Neural cell (in vitro differentiated cells): ENCODE measurements around the gene TWNK. TPM values are rescaled to one million over a fixed set of nuclear protein-coding genes. Genes with fewer than 3 reads are reported as not detected.

Source experiments
- H2AFZ ChIP-seq: fragments of 200-600, 300-800 bp; sonication (generic), shearing (Covaris generic); 2 replicates; pipeline ENCODE4 v1.6.0; 2014; ENCODE audit warnings: low read depth, mild to moderate bottlenecking, antibody characterized with exemption, low read length, moderate library complexity
- H3F3A ChIP-seq: fragments of 200-600 bp; shearing (Covaris generic); 2 replicates; pipeline ENCODE4 v1.6.1; 2016; ENCODE audit warnings: mild to moderate bottlenecking, moderate library complexity, mixed read lengths, antibody characterized with exemption, low read length; ENCODE audit not compliant: insufficient read depth, poor library complexity, severe bottlenecking
- H3K27ac ChIP-seq: fragments of 200-600, 300-800 bp; sonication (generic), shearing (Covaris generic); 2 replicates; pipeline ENCODE4 v1.5.1; 2014; ENCODE audit warnings: mild to moderate bottlenecking, low read length, moderate library complexity
- H3K27me3 ChIP-seq: fragments of 300-800, 200-600 bp; sonication (generic), shearing (Covaris generic); 2 replicates; pipeline ENCODE4 v1.6.0; 2014; ENCODE audit warnings: mild to moderate bottlenecking, low read depth, low read length, moderate library complexity; ENCODE audit not compliant: insufficient read depth
- H3K36me3 ChIP-seq: fragments of 300-800, 200-600 bp; sonication (generic), shearing (Covaris generic); 2 replicates; pipeline ENCODE4 v1.5.1; 2014; ENCODE audit warnings: mild to moderate bottlenecking, antibody characterized with exemption, low read length, moderate library complexity; ENCODE audit not compliant: insufficient read depth
- H3K4me2 ChIP-seq: fragments of 300-800, 200-600 bp; sonication (generic), shearing (Covaris generic); 2 replicates; pipeline ENCODE4 v1.6.0; 2014; ENCODE audit warnings: mild to moderate bottlenecking, low read length
- H3K4me3 ChIP-seq: fragments of 300-800, 200-600 bp; sonication (generic), shearing (Covaris generic); 2 replicates; pipeline ENCODE4 v1.5.1; 2014; ENCODE audit warnings: mild to moderate bottlenecking, low read length, moderate library complexity
- H3K79me2 ChIP-seq: fragments of 200-600 bp; shearing (Covaris generic); replicated peaks from 2 replicates; pipeline ENCODE4 v1.6.0; 2014; ENCODE audit warnings: mild to moderate bottlenecking, low read length, moderate library complexity; ENCODE audit not compliant: insufficient read depth
- H3K9ac ChIP-seq: fragments of 300-800, 200-600 bp; sonication (generic), shearing (Covaris generic); 2 replicates; pipeline ENCODE4 v1.6.1; 2016; ENCODE audit warnings: mild to moderate bottlenecking, low read length, mixed read lengths
- H3K9me2 ChIP-seq: fragments of 200-600 bp; shearing (Covaris generic); 2 replicates; pipeline ENCODE4 v1.6.1; 2016; ENCODE audit warnings: mild to moderate bottlenecking, low read length, mixed read lengths; ENCODE audit not compliant: insufficient read depth
- H3K9me3 ChIP-seq: fragments of 200-600, 300-800 bp; sonication (generic), shearing (Covaris generic); 2 replicates; pipeline ENCODE4 v1.6.1; 2016; ENCODE audit warnings: mild to moderate bottlenecking, mixed run types, low read length, moderate library complexity, mixed read lengths
- H4K20me1 ChIP-seq: fragments of 200-600 bp; shearing (Covaris generic); 2 replicates; pipeline ENCODE4 v1.6.1; 2016; ENCODE audit warnings: mild to moderate bottlenecking, mixed run types; ENCODE audit not compliant: insufficient read depth
- EP300 ChIP-seq: fragments of 450-650 bp; conservative IDR thresholded peaks from 2 replicates; pipeline ENCODE4 v1.6.1; 2014; ENCODE audit warnings: antibody characterized with exemption, mild to moderate bottlenecking, moderate library complexity; ENCODE audit not compliant: poor library complexity, severe bottlenecking
- EZH2 ChIP-seq: fragments of 200-600, 300-800 bp; shearing (Covaris generic), sonication (generic); IDR thresholded peaks from 2 replicates; pipeline ENCODE4 v1.6.1; 2014; ENCODE audit warnings: antibody characterized with exemption, low read length, borderline replicate concordance, mild to moderate bottlenecking; ENCODE audit not compliant: insufficient read depth, poor library complexity, severe bottlenecking
- MXI1 ChIP-seq: fragments of 450-650 bp; conservative IDR thresholded peaks from 2 replicates; pipeline ENCODE4 v1.6.1; 2014; ENCODE audit warnings: antibody characterized with exemption, mild to moderate bottlenecking; ENCODE audit not compliant: poor library complexity, severe bottlenecking
- POLR2AphosphoS5 ChIP-seq: IDR thresholded peaks from 2 replicates; pipeline ENCODE4 v1.6.1; 2012
- RAD21 ChIP-seq: fragments of 450-650 bp; conservative IDR thresholded peaks from 2 replicates; pipeline ENCODE4 v1.6.1; 2014; ENCODE audit warnings: antibody characterized with exemption, mild to moderate bottlenecking, moderate library complexity
- SMC3 ChIP-seq: fragments of 450-650 bp; conservative IDR thresholded peaks from 2 replicates; pipeline ENCODE4 v1.6.1; 2014; ENCODE audit warnings: antibody characterized with exemption, mild to moderate bottlenecking, moderate library complexity; ENCODE audit not compliant: poor library complexity
- TAF1 ChIP-seq: IDR thresholded peaks from 2 replicates; pipeline ENCODE4 v1.6.1; 2012; ENCODE audit warnings: low read depth
- polyA plus RNA-seq: library from polyadenylated mRNA; depleted of rRNA; stranded (reverse); fragments of >200 nt; gene quantifications from 2 replicates; pipeline ENCODE4 v1.2.3, GENCODE V29; 2014
- TF ChIP-seq, protein P1 (sequence below): IDR thresholded peaks from 2 replicates; pipeline ENCODE4 v1.6.1; 2012; ENCODE audit warnings: borderline replicate concordance
- TF ChIP-seq, protein P2 (sequence below): fragments of 450-650 bp; IDR thresholded peaks from 2 replicates; pipeline ENCODE4 v1.5.1; 2014; ENCODE audit warnings: antibody characterized with exemption, mild to moderate bottlenecking, moderate library complexity; ENCODE audit not compliant: poor library complexity, severe bottlenecking

Gene TWNK
- polyA plus RNA-seq, 1 donor from 2014 or later: 4.8 TPM

DNA sequence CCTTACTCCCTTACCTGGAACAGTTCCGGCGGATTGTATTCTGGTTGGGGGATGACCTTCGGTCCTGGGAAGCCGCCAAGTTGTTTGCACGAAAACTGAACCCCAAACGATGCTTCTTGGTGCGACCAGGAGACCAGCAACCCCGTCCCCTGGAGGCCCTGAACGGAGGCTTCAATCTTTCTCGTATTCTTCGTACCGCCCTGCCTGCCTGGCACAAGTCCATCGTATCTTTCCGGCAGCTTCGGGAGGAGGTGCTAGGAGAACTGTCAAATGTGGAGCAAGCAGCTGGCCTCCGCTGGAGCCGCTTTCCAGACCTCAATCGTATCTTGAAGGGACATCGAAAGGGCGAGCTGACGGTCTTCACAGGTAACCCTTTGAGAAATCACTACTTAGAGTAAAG is 1.7 kb downstream of the TWNK start:
- Histone ChIP-seq H3K9me3 (no peaks in the 10 kb centered on the region), H3K9me2 (no peaks in the 10 kb centered on the region), H3K27me3 (no peaks in the 10 kb centered on the region), H3K9ac (no peak overlapping the region), H3K4me3 (no peak overlapping the region), H4K20me1 (no peaks in the 10 kb centered on the region), H3K4me2 (no peak overlapping the region), H3K36me3 (no peaks in the 10 kb centered on the region), H3F3A (no peaks in the 10 kb centered on the region), H3K79me2 (peaks cover 12% of the 10 kb centered on the region), H3K27ac (no peak overlapping the region), H2AFZ (no peak overlapping the region)
- TF ChIP-seq, protein P1, sequence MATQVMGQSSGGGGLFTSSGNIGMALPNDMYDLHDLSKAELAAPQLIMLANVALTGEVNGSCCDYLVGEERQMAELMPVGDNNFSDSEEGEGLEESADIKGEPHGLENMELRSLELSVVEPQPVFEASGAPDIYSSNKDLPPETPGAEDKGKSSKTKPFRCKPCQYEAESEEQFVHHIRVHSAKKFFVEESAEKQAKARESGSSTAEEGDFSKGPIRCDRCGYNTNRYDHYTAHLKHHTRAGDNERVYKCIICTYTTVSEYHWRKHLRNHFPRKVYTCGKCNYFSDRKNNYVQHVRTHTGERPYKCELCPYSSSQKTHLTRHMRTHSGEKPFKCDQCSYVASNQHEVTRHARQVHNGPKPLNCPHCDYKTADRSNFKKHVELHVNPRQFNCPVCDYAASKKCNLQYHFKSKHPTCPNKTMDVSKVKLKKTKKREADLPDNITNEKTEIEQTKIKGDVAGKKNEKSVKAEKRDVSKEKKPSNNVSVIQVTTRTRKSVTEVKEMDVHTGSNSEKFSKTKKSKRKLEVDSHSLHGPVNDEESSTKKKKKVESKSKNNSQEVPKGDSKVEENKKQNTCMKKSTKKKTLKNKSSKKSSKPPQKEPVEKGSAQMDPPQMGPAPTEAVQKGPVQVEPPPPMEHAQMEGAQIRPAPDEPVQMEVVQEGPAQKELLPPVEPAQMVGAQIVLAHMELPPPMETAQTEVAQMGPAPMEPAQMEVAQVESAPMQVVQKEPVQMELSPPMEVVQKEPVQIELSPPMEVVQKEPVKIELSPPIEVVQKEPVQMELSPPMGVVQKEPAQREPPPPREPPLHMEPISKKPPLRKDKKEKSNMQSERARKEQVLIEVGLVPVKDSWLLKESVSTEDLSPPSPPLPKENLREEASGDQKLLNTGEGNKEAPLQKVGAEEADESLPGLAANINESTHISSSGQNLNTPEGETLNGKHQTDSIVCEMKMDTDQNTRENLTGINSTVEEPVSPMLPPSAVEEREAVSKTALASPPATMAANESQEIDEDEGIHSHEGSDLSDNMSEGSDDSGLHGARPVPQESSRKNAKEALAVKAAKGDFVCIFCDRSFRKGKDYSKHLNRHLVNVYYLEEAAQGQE: no peak
- TF ChIP-seq TAF1: no peak
- TF ChIP-seq EP300: no peak
- no peak for TF ChIP-seq MXI1
- TF ChIP-seq SMC3: no peak
- no peak for TF ChIP-seq EZH2
- TF ChIP-seq POLR2AphosphoS5: no peak
- TF ChIP-seq RAD21: no peak
- TF ChIP-seq, protein P2, sequence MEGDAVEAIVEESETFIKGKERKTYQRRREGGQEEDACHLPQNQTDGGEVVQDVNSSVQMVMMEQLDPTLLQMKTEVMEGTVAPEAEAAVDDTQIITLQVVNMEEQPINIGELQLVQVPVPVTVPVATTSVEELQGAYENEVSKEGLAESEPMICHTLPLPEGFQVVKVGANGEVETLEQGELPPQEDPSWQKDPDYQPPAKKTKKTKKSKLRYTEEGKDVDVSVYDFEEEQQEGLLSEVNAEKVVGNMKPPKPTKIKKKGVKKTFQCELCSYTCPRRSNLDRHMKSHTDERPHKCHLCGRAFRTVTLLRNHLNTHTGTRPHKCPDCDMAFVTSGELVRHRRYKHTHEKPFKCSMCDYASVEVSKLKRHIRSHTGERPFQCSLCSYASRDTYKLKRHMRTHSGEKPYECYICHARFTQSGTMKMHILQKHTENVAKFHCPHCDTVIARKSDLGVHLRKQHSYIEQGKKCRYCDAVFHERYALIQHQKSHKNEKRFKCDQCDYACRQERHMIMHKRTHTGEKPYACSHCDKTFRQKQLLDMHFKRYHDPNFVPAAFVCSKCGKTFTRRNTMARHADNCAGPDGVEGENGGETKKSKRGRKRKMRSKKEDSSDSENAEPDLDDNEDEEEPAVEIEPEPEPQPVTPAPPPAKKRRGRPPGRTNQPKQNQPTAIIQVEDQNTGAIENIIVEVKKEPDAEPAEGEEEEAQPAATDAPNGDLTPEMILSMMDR: no peak

DNA sequence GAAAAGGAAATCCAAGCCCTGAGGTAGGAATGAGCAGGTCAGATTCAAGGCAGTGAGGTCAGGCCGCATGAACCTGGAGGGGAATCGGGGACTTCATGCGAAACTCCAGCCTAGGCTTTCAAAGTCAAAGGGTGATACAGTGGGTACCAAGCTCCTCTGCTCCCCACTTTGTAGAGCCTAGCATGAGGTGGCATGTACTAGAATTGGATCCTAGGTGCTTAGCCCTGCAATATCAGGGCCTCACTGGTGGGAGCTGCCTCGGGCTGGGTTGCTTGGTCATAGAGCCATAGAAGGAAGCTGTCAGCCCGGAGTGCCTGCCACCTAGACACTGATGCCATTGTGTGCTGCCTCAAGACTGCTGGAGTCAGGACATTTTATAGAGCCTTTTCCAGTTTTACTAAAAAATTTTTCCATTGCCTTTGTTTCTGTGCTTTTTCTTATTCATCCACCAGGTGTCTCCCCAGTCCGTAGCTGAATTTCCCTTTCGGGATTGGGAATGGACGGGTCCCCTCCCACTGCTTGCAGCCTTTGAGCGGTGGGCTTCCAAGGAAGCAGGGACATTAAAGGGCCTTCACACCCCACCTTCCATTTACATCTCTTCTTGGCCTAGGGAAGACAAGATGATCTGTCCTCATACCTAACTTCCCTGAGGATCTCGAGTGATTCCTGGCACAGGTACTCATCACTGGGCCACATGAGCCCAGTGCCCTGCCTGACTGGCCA is 6.8 kb downstream of the TWNK start:
- Histone ChIP-seq H3K36me3 (no peaks in the 10 kb centered on the region), H3K9ac (peak overlapping the region; percentile 30), H3K4me2 (no peak overlapping the region), H3K79me2 (no peaks in the 10 kb centered on the region), H4K20me1 (no peaks in the 10 kb centered on the region), H2AFZ (no peak overlapping the region), H3K4me3 (no peak overlapping the region), H3K27ac (no peak overlapping the region), H3F3A (no peaks in the 10 kb centered on the region), H3K27me3 (peaks cover 10% of the 10 kb centered on the region), H3K9me2 (no peaks in the 10 kb centered on the region), H3K9me3 (no peaks in the 10 kb centered on the region)
- TF ChIP-seq SMC3 (peak; percentile 84), POLR2AphosphoS5 (no peak), RAD21 (peak; percentile 81), EP300 (no peak)
- TF ChIP-seq, protein P1: no peak
- TF ChIP-seq, protein P2: peak; percentile 85
